PC-3 (cell line): ENCODE measurements around the gene SLCO3A1.

Experiments
- CTCF ChIP-seq: fragments of 300-600 bp; sonication (generic); conservative IDR thresholded peaks from 2 replicates; pipeline ENCODE4 v1.5.1; 2017; ENCODE audit warnings: antibody characterized with exemption, low read depth, mild to moderate bottlenecking, low read length
- EZH2 ChIP-seq: fragments of 300-600 bp; sonication (generic); IDR thresholded peaks from one replicate; pipeline ENCODE4 v1.6.1; 2017; ENCODE audit warnings: antibody characterized with exemption, mild to moderate bottlenecking, low read length; ENCODE audit not compliant: unreplicated experiment
- EZH2phosphoT487 ChIP-seq: fragments of 300-600 bp; sonication (generic); IDR thresholded peaks from 2 replicates; pipeline ENCODE4 v1.6.1; 2018; ENCODE audit warnings: mild to moderate bottlenecking, antibody characterized with exemption, low read length, borderline replicate concordance

GRCh38 chr15:92078270-92078669 is 224.8 kb downstream of the SLCO3A1 start:
- TF ChIP-seq CTCF (no peak), EZH2 (no peak), EZH2phosphoT487 (no peak)
